ENCODE results near the gene ST6GAL1.
"Not testable (repeated sequence)": the region's sequence is repeated elsewhere in the genome, so short reads cannot be mapped to it uniquely, and the experiment has no call there.

Gene ST6GAL1

DNA sequence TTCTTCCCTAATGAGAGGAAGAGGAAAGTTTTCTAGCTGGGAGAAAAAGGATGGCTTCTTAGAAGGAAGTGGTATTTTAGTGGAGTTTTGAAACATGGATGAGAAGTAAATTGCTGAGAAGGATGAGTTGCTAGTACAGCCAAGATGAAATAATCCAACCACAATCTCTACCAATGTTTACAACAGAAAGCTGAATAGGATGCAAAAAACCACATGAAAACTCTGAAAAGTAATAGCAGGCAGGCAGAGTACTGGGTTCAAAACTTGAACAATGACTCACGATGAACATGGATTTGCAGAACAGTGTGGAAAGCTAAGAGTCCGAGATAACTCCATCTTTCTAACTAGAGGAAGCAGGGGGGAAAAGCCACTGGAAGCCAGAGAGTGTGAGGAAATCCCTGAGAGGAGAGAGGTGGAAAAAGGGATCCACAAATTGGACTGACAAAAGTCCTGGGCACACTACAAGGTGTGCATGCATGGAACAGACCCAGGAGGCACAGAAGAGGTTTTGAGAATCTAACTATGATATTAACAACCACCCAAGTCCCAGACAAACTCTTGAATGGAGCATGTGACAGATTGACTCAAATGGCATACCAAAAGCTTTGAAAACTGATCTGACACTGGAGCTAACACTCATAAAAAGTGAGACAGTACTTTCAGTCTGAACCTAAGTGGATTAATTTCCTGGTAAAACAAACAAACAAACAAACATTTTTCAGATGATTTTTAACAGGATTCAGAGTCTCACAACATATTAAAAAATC, 76.7 kb downstream of the ST6GAL1 start:
- Histone ChIP-seq H3K4me3 (ENCODE audit: low read length) (no peak overlapping the region), H3K27me3 (ENCODE audit: control insufficient read depth, insufficient read depth, low read length) (no peaks in the 10 kb centered on the region), H3K9me3 (ENCODE audit: control insufficient read depth, insufficient read depth, low read length) (no peaks in the 10 kb centered on the region), H3K27ac (ENCODE audit: low read length) (no peak overlapping the region), H3K36me3 (ENCODE audit: control insufficient read depth, insufficient read depth, low read length) (no peaks in the 10 kb centered on the region), H3K4me1 (ENCODE audit: control insufficient read depth, insufficient read depth, low read length) (no peaks in the 10 kb centered on the region)
- no CpG with 5 or more reads among the region's 2 CpGs for WGBS (ENCODE audit: insufficient coverage, insufficient read length)
- no peak for DNase-seq (ENCODE audit: low read depth, low spot score)

- DNase-seq (ENCODE audit: low read depth, low spot score); H3K4me3 ChIP-seq (ENCODE audit: low read length); H3K9me3 ChIP-seq (ENCODE audit: control insufficient read depth, insufficient read depth, low read length); H3K27ac ChIP-seq (ENCODE audit: low read length); H3K4me1 ChIP-seq (ENCODE audit: control insufficient read depth, insufficient read depth, low read length); H3K27me3 ChIP-seq (ENCODE audit: control insufficient read depth, insufficient read depth, low read length); H3K36me3 ChIP-seq (ENCODE audit: control insufficient read depth, insufficient read depth, low read length): not testable (repeated sequence)
- no CpG with 5 or more reads among the region's 3 CpGs for WGBS (ENCODE audit: insufficient coverage, insufficient read length)
These were observed 80.1 kb downstream of the ST6GAL1 start for GRCh38 chr3:187010382-187010781.

DNA sequence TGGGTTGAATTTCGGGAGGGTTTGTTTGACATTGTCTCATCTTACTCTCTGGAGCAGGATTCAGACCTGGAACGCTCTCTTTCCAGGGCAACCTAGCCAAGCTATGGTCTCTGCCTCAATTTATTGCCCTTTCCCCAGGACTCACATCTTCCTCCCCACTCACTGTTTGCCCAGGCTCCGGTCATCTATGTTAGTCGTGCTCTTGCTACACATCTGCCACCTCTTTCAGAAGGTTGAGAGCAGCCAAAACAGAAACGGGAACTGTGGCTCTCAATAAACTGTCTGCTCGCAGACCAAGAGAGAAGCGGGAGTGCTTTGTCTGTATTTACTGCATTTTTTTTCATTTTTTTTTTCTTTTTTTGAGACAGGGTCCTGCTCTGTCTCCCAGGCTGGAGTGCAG, 81.6 kb downstream of the ST6GAL1 start:
- DNase-seq (ENCODE audit: low read depth, low spot score), result no peak
- no peaks in the 10 kb centered on the region for H3K27me3 ChIP-seq (ENCODE audit: control insufficient read depth, insufficient read depth, low read length)
- H3K4me3 ChIP-seq (ENCODE audit: low read length), result no peak overlapping the region
- WGBS (ENCODE audit: insufficient coverage, insufficient read length), result no CpG with 5 or more reads among the region's 7 CpGs
- 0 out of 2 replicates have a peak, but pooled peaks cover 3% of the 10 kb centered on the region for H3K36me3 ChIP-seq (ENCODE audit: control insufficient read depth, insufficient read depth, low read length)
- H3K4me1 ChIP-seq (ENCODE audit: control insufficient read depth, insufficient read depth, low read length), result no peaks in the 10 kb centered on the region
- no peak overlapping the region for H3K27ac ChIP-seq (ENCODE audit: low read length)
- no peaks in the 10 kb centered on the region for H3K9me3 ChIP-seq (ENCODE audit: control insufficient read depth, insufficient read depth, low read length)

- no peaks in the 10 kb centered on the region for H3K27me3 ChIP-seq (ENCODE audit: control insufficient read depth, insufficient read depth, low read length)
- H3K27ac ChIP-seq (ENCODE audit: low read length), result no peak overlapping the region
- no peak overlapping the region for H3K4me3 ChIP-seq (ENCODE audit: low read length)
- WGBS (ENCODE audit: insufficient coverage, insufficient read length), result no CpG with 5 or more reads among the region's 7 CpGs
- H3K4me1 ChIP-seq (ENCODE audit: control insufficient read depth, insufficient read depth, low read length), result no peaks in the 10 kb centered on the region
- 0 out of 2 replicates have a peak, but pooled peaks cover 3% of the 10 kb centered on the region for H3K36me3 ChIP-seq (ENCODE audit: control insufficient read depth, insufficient read depth, low read length)
- no peaks in the 10 kb centered on the region for H3K9me3 ChIP-seq (ENCODE audit: control insufficient read depth, insufficient read depth, low read length)
- DNase-seq (ENCODE audit: low read depth, low spot score), result no peak
These were observed 82.3 kb downstream of the ST6GAL1 start for GRCh38 chr3:187012609-187013051.

GRCh38 chr3:187013159-187013716, 82.9 kb downstream of the ST6GAL1 start:
- Histone ChIP-seq H3K4me3 (ENCODE audit: low read length) (no peak overlapping the region), H3K4me1 (ENCODE audit: control insufficient read depth, insufficient read depth, low read length) (no peaks in the 10 kb centered on the region), H3K27me3 (ENCODE audit: control insufficient read depth, insufficient read depth, low read length) (no peaks in the 10 kb centered on the region), H3K27ac (ENCODE audit: low read length) (no peak overlapping the region), H3K9me3 (ENCODE audit: control insufficient read depth, insufficient read depth, low read length) (no peaks in the 10 kb centered on the region), H3K36me3 (ENCODE audit: control insufficient read depth, insufficient read depth, low read length) (0 out of 2 replicates have a peak, but pooled peaks cover 3% of the 10 kb centered on the region)
- DNase-seq (ENCODE audit: low read depth, low spot score), result no peak
- no CpG with 5 or more reads among the region's 4 CpGs for WGBS (ENCODE audit: insufficient coverage, insufficient read length)

DNA sequence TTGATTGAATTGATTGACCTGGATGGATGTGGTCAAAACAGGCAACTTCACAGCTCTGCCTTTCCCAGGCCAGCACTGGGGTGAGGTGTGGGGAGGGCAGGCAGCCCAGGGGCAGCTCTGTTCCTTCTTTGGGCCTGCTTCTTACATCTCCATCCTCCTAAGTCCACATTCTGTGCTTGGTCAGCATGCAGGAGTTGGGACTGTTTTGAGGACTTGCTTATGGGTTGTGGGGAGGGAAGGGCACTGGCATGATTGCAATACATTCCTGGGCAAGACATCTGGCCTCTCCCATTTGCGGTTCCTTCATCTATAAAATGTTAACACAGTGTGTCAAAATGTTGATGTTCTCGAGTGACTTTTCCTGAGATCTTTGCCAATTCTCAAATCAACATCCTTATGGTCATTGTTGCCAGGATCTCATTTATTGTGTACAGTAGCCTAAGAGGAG, 84.1 kb downstream of the ST6GAL1 start:
- Histone ChIP-seq H3K4me3 (ENCODE audit: low read length) (no peak overlapping the region), H3K9me3 (ENCODE audit: control insufficient read depth, insufficient read depth, low read length) (no peaks in the 10 kb centered on the region), H3K36me3 (ENCODE audit: control insufficient read depth, insufficient read depth, low read length) (0 out of 2 replicates have a peak, but pooled peaks cover 3% of the 10 kb centered on the region), H3K4me1 (ENCODE audit: control insufficient read depth, insufficient read depth, low read length) (no peaks in the 10 kb centered on the region), H3K27ac (ENCODE audit: low read length) (no peak overlapping the region), H3K27me3 (ENCODE audit: control insufficient read depth, insufficient read depth, low read length) (no peaks in the 10 kb centered on the region)
- DNase-seq (ENCODE audit: low read depth, low spot score), result no peak
- no CpG with 5 or more reads among the region's 2 CpGs for WGBS (ENCODE audit: insufficient coverage, insufficient read length)

DNA sequence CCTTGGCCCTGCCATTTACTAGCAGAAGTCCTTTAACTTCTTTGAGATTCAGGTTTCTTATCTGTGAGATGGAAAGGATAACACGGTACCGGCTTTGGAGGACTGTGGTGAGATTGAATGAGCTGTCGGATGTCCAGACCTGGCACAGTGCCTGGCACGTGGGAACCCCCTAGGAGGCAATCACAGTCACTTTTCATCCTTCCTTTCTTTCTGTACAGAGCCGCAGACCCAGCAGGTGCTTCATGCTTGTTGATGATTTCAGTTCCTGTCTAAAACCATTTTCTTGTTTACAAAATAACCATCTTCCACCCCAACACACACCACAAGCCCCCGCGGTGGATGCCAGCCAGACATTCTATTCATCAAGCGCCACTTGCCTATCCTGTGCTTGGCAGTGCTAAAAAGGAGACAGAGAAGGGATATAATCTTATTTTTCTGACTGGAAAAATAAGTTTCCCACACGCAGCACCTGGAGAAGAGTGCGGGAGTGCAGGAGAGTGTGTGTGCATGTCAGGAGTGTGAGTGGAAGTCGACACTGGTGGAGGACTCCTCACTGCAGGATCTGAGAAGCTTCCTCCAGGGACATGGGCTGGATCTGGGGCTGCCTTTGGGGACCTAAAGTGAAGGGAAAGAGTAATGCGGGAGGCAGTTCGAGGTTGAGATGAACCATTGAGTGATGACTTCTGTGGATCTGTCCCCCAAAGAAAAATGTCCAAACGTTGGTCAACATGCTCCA, 85.7 kb downstream of the ST6GAL1 start:
- WGBS (ENCODE audit: insufficient coverage, insufficient read length), result no CpG with 5 or more reads among the region's 14 CpGs
- Histone ChIP-seq H3K27me3 (ENCODE audit: control insufficient read depth, insufficient read depth, low read length) (no peaks in the 10 kb centered on the region), H3K9me3 (ENCODE audit: control insufficient read depth, insufficient read depth, low read length) (no peaks in the 10 kb centered on the region), H3K4me3 (ENCODE audit: low read length) (no peak overlapping the region), H3K36me3 (ENCODE audit: control insufficient read depth, insufficient read depth, low read length) (0 out of 2 replicates have a peak, but pooled peaks cover 3% of the 10 kb centered on the region), H3K4me1 (ENCODE audit: control insufficient read depth, insufficient read depth, low read length) (0 out of 2 replicates have a peak, but pooled peaks cover 1% of the 10 kb centered on the region), H3K27ac (ENCODE audit: low read length) (no peak overlapping the region)
- DNase-seq (ENCODE audit: low read depth, low spot score), result no peak

GRCh38 chr3:187016639-187017345, 86.5 kb downstream of the ST6GAL1 start:
- Histone ChIP-seq H3K27me3 (ENCODE audit: control insufficient read depth, insufficient read depth, low read length) (no peaks in the 10 kb centered on the region), H3K9me3 (ENCODE audit: control insufficient read depth, insufficient read depth, low read length) (no peaks in the 10 kb centered on the region), H3K4me3 (ENCODE audit: low read length) (no peak overlapping the region), H3K4me1 (ENCODE audit: control insufficient read depth, insufficient read depth, low read length) (0 out of 2 replicates have a peak, but pooled peaks cover 1% of the 10 kb centered on the region), H3K36me3 (ENCODE audit: control insufficient read depth, insufficient read depth, low read length) (0 out of 2 replicates have a peak, but pooled peaks cover 3% of the 10 kb centered on the region), H3K27ac (ENCODE audit: low read length) (no peak overlapping the region)
- WGBS (ENCODE audit: insufficient coverage, insufficient read length), result no CpG with 5 or more reads among the region's 4 CpGs
- no peak for DNase-seq (ENCODE audit: low read depth, low spot score)

- no peak for DNase-seq (ENCODE audit: low read depth, low spot score)
- no peak overlapping the region for H3K27ac ChIP-seq (ENCODE audit: low read length)
- no peaks in the 10 kb centered on the region for H3K9me3 ChIP-seq (ENCODE audit: control insufficient read depth, insufficient read depth, low read length)
- 0 out of 2 replicates have a peak, but pooled peaks cover 1% of the 10 kb centered on the region for H3K4me1 ChIP-seq (ENCODE audit: control insufficient read depth, insufficient read depth, low read length)
- 0 out of 2 replicates have a peak, but pooled peaks cover 1% of the 10 kb centered on the region for H3K36me3 ChIP-seq (ENCODE audit: control insufficient read depth, insufficient read depth, low read length)
- no peaks in the 10 kb centered on the region for H3K27me3 ChIP-seq (ENCODE audit: control insufficient read depth, insufficient read depth, low read length)
- WGBS (ENCODE audit: insufficient coverage, insufficient read length), result no CpG with 5 or more reads among the region's 17 CpGs
- no peak overlapping the region for H3K4me3 ChIP-seq (ENCODE audit: low read length)
These were observed 87.3 kb downstream of the ST6GAL1 start for GRCh38 chr3:187017511-187018230.
